ENCODE data around the gene ESR1. TPM values are rescaled to one million over a fixed set of nuclear protein-coding genes. Genes with fewer than 3 reads are reported as not detected.
A peak's percentile ranks its signal among the peaks of the same experiment; 100 is the strongest.

The ESR1 gene
- total and polyA plus RNA-seq, 12 donors = 0.28 to 9.4 (median 3.8) TPM

DNA sequence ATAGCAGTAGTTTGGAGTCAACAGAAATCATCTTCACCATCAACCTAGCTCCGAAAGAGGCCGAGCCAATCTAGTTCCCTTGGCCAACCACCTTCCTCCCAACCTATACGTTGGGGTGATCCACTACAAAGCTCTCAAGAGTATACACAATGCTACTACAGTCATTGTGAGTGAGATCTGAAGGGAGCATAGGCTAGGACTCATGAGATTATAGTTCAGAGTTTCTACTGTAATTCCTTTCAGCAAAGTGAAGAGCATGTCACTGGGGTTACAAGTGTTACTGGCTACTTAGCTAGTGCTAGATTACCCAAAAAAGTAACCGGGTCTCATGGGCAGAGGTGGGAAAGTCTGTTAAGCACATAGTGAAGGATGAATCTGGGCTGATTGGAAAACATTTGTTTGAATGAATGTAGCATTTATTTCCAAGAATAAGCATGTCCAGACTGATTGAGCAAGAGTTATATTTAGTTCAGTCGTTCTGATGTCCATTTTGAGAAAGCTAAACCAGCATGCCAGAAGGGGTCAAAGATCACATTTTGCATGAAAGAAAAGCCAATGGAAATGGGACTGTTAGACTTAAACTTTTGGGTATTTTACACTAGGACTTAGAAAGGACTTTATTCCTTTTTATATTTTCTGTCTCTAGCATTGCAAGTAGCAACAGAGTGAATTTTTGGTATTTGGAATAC lies 10.5 kb upstream of the ESR1 start:
- no peak for TF ChIP-seq POLR2A (IDR thresholded peaks at IDR 0.05)
- TF ChIP-seq, protein P1, sequence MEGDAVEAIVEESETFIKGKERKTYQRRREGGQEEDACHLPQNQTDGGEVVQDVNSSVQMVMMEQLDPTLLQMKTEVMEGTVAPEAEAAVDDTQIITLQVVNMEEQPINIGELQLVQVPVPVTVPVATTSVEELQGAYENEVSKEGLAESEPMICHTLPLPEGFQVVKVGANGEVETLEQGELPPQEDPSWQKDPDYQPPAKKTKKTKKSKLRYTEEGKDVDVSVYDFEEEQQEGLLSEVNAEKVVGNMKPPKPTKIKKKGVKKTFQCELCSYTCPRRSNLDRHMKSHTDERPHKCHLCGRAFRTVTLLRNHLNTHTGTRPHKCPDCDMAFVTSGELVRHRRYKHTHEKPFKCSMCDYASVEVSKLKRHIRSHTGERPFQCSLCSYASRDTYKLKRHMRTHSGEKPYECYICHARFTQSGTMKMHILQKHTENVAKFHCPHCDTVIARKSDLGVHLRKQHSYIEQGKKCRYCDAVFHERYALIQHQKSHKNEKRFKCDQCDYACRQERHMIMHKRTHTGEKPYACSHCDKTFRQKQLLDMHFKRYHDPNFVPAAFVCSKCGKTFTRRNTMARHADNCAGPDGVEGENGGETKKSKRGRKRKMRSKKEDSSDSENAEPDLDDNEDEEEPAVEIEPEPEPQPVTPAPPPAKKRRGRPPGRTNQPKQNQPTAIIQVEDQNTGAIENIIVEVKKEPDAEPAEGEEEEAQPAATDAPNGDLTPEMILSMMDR (IDR thresholded peaks at IDR 0.05) = no peak
- Histone ChIP-seq H3K27ac (peak overlapping the region in 1 of 5 donors; percentile 14), H3K36me3 (replicated peaks in 1 of 2) (no peaks in the 10 kb centered on the region), H3K4me1 (replicated peaks in 1 of 2) (peaks cover 0 to 9% of the 10 kb centered on the region in 2 donors), H3K27me3 (no peaks in the 10 kb centered on the region), H3K4me3 (no peak overlapping the region), H3K9me3 (replicated peaks in 1 of 3) (no peaks in the 10 kb centered on the region)
- intact Hi-C loops (cut with DNase I) = no loop called here
- DNase-seq = peak in 1 of 7 donors; percentile 11
- WGBS, 4 donors = 66 to 74% (median 71%) methylated on average over 5 of the region's 5 CpGs

DNA sequence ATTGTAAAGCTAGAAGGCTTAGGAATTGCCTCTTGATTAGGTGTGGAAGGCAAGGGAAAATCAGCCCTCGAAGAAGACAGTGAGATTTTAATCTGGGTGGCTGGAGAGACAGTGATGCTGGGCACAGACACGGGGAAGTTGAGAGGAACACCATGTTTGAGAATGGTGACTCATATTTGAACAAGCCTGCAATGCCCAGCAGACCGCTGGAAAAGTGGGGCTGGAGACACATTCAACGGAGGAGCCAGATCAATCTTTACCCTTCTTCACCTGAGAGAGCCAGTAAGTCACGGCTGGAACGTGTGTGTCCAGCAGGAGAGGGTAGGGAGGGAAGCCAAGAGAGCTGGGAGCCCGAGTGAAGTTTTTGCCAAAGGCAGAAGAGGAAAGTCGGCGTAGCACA lies 3.7 kb upstream of the ESR1 start:
- H3K27me3 ChIP-seq = peaks cover 9% of the 10 kb centered on the region
- WGBS, 4 donors = 77 to 89% (median 84%) methylated on average over 9 of the region's 9 CpGs
- TF ChIP-seq, protein P1 (IDR thresholded peaks at IDR 0.05) = no peak
- no peak for TF ChIP-seq POLR2A (IDR thresholded peaks at IDR 0.05)
- H3K36me3 ChIP-seq (replicated peaks in 1 of 2) = no peaks in the 10 kb centered on the region
- intact Hi-C loops (cut with DNase I) = no loop called here
- DNase-seq = no peak
- no peak overlapping the region for H3K27ac ChIP-seq
- H3K4me1 ChIP-seq (replicated peaks in 1 of 2) = peaks cover 0 to 14% of the 10 kb centered on the region in 2 donors
- H3K9me3 ChIP-seq (replicated peaks in 1 of 3) = no peaks in the 10 kb centered on the region
- no peak overlapping the region for H3K4me3 ChIP-seq

DNA sequence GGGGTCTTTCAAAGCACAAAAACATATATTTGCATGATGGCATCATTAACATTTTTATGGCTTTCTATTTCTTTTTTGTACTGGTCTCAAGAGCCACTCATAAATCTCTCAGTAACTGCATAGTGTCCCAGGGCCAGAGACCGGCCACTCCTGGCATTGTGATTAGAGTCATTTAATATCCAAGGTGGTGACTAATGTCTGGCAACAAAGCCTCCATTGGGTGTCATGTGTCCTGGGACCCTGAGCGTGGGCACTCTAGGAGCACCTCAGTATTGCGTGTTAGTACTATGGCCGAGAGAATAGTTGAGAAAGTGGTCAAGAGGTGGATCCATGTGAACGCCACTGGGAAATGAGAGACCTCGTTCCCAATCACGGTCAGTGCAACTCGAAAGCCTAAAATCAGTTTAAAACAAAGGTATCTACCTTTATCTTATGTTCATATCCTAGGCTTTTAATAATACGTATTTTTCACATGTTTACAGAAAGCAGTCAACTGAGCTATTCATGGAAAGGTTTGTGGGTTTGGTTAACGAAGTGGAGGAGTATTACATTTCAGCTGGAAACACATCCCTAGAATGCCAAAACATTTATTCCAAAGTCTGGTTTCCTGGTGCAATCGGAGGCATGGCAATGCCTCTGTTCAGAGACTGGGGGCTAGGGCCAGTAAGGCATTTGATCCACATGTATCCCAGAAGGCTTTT lies 2.7 kb upstream of the ESR1 start:
- Histone ChIP-seq H3K27ac (no peak overlapping the region), H3K9me3 (replicated peaks in 1 of 3) (no peaks in the 10 kb centered on the region), H3K4me1 (replicated peaks in 1 of 2) (peaks cover 0 to 14% of the 10 kb centered on the region in 2 donors), H3K27me3 (peaks cover 16% of the 10 kb centered on the region), H3K36me3 (replicated peaks in 1 of 2) (no peaks in the 10 kb centered on the region), H3K4me3 (no peak overlapping the region)
- TF ChIP-seq, protein P1 (IDR thresholded peaks at IDR 0.05) = no peak
- TF ChIP-seq POLR2A (IDR thresholded peaks at IDR 0.05) = no peak
- DNase-seq = no peak
- intact Hi-C loops (cut with DNase I) = no loop called here
- WGBS, 4 donors = 81 to 88% (median 85%) methylated on average over 11 of the region's 11 CpGs

DNA sequence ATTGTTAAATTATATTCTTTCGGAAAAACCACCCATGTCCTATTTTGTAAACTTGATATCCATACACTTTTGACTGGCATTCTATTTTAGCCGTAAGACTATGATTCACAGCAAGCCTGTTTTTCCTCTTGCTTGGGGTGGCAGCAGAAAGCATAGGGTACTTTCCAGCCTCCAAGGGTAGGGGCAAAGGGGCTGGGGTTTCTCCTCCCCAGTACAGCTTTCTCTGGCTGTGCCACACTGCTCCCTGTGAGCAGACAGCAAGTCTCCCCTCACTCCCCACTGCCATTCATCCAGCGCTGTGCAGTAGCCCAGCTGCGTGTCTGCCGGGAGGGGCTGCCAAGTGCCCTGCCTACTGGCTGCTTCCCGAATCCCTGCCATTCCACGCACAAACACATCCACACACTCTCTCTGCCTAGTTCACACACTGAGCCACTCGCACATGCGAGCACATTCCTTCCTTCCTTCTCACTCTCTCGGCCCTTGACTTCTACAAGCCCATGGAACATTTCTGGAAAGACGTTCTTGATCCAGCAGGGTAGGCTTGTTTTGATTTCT lies 2.1 kb upstream of the ESR1 start:
- peak in 2 of 7 donors; percentile 7 to 22 for DNase-seq
- no peak overlapping the region for H3K4me3 ChIP-seq

More for the DNA sequence above, 2.1 kb upstream of the ESR1 start:
- no peaks in the 10 kb centered on the region for H3K9me3 ChIP-seq (replicated peaks in 1 of 3)
- peaks cover 0 to 14% of the 10 kb centered on the region in 2 donors for H3K4me1 ChIP-seq (replicated peaks in 1 of 2)
- WGBS, 4 donors = 50 to 57% (median 55%) methylated on average over 11 of the region's 11 CpGs
- H3K36me3 ChIP-seq (replicated peaks in 1 of 2) = no peaks in the 10 kb centered on the region
- H3K27ac ChIP-seq = no peak overlapping the region
- intact Hi-C loops (cut with DNase I) = no loop called here
- peaks cover 16% of the 10 kb centered on the region for H3K27me3 ChIP-seq
- TF ChIP-seq, protein P1 (IDR thresholded peaks at IDR 0.05) = no peak
- no peak for TF ChIP-seq POLR2A (IDR thresholded peaks at IDR 0.05)
